Glomerular endothelial cell (primary cell): ENCODE results near the gene TIFAB. TPM values are rescaled to one million over a fixed set of nuclear protein-coding genes. Genes with fewer than 3 reads are reported as not detected.

Source experiments
- DNase-seq: peaks from one replicate; pipeline ENCODE4 v3.0.0-alpha.2; 2011; ENCODE audit warnings: low read depth, low spot score; ENCODE audit errors: extremely low read depth
- total RNA-seq: library from RNA; depleted of rRNA; stranded (reverse); fragments of >200 nt; gene quantifications from 2 replicates; pipeline ENCODE4 v1.2.3, GENCODE V29; 2015

The TIFAB gene
- total RNA-seq, 1 donor from 2014 or later, result not detected

GRCh38 chr5:135444360-135444759, 7.8 kb downstream of the TIFAB start:
- DNase-seq, result no peak

DNA sequence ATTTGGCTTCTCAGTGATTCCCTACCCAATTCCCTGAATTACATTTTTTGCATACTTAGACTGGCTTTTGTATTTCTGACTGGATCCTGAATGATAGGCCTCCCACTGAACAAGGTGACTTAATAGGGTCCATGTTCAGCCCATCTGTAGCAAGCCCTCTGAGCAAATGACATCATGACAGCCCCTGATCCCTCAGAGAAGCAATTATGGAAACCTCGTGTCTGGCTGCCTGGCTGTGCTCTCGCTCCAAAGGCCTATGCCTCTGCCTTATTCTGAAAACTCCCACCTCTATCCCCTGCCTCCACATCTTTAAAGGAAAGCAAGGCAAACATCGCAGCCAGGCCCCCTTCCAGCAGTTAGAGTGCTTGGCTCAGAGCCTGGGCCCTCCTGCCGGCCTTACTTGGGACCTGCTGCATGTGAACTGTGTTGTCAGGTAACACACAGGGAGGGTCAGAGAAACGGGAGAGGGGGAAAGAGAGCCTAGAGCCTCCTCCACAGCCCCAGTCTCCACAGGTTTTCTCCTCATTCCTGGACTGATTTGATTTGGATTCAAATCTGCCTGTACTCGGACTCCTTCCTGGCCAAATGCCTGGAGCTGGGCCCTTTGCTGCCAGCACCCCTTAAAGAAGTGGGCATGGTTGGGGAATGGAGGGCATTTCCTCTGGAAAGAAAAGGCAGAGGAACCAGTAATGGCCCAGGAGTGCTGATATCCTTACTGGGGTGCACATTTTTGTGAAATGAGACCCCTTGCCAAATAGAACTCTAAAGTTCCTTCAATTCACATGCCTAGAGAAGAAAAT, 8.8 kb downstream of the TIFAB start:
- no peak for DNase-seq

DNA sequence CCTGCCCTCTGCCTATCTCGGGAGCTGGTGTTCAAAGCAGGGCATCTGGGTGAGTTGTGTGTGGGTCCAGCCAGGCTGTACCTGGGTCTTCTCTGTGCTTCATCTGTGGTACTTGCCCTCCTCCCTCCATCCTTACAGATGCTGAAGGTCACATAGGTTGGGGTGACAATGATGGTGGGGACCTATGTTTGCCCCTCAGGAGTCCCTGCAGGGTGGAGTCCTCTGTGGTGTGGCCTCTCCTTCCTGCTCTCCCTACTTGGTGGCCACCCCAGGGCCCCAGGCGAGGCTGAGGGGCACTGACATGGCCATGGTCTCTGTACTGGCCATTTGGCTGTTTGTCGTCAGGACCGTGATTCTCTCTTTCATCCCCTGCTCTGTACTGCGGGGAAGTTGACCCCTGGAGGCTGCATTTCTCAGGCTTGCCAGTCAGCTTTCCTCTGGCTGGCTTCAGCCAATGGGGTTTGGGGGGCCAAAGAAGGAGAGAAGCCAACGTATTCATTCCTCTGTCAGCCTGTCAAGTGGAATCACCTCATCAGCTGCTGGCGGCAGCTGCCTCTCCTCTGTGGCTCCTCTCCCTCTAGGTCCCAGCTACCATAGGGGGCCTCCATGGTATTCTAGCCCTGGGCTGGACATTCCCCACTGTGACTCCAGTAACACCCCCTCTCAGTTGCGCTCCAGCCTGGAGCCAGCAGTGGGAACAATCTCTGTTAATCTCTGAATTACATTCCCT, 9.6 kb downstream of the TIFAB start:
- no peak for DNase-seq

DNA sequence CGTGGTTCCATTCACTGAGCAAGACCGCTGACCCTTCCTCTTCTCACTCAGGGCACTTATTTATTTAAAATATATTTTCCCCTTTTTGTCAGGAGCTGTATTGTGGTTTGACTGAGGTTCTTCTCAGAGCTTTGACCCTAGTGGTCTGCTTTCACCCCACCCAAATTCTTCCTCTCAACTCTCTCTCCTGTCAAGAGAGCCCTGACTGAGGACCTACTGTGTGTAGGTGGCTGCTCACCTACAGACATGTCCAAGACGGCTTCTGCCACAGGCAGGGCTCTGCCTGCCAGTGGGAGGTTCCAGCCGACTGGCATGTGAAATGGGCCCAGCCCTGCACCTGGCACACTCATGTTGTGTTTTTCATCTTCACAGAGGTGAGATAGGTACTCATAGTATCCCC, 10.2 kb downstream of the TIFAB start:
- no peak for DNase-seq

GRCh38 chr5:135441350-135441831, 10.8 kb downstream of the TIFAB start:
- no peak for DNase-seq

DNA sequence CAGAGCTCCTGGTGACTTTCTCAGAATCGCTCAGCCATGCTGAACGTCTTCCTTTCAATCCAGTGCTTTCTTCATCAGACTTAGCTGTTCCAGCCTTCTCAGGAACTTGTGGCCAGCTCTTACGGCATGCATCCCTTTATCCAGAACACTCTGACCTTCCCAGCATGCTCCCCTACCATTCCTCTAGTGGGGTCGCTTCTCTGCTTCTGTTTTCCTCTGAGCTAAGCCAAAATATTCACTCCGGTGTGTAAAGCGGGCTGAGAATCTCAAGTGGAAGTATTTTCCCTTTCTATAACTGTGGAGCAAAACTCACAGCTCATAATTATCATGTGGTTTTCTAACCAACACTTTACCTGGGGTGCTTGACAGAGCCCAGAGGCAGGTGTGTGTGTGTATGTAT, 11.2 kb downstream of the TIFAB start:
- no peak for DNase-seq

- no peak for DNase-seq
Measured at GRCh38 chr5:135439231-135440205, 12.6 kb downstream of the TIFAB start.

- DNase-seq, result no peak
Measured at GRCh38 chr5:135438636-135439221, 13.4 kb downstream of the TIFAB start.

- no peak for DNase-seq
Measured at GRCh38 chr5:135437796-135438560, 14.2 kb downstream of the TIFAB start.

- DNase-seq, result no peak
Measured at GRCh38 chr5:135437422-135437795, 14.7 kb downstream of the TIFAB start.

- no peak for DNase-seq
Measured at GRCh38 chr5:135436951-135437418, 15.2 kb downstream of the TIFAB start.

GRCh38 chr5:135435467-135436330, 16.5 kb downstream of the TIFAB start:
- no peak for DNase-seq

- DNase-seq, result no peak
Measured at GRCh38 chr5:135434591-135435466, 17.3 kb downstream of the TIFAB start.

DNA sequence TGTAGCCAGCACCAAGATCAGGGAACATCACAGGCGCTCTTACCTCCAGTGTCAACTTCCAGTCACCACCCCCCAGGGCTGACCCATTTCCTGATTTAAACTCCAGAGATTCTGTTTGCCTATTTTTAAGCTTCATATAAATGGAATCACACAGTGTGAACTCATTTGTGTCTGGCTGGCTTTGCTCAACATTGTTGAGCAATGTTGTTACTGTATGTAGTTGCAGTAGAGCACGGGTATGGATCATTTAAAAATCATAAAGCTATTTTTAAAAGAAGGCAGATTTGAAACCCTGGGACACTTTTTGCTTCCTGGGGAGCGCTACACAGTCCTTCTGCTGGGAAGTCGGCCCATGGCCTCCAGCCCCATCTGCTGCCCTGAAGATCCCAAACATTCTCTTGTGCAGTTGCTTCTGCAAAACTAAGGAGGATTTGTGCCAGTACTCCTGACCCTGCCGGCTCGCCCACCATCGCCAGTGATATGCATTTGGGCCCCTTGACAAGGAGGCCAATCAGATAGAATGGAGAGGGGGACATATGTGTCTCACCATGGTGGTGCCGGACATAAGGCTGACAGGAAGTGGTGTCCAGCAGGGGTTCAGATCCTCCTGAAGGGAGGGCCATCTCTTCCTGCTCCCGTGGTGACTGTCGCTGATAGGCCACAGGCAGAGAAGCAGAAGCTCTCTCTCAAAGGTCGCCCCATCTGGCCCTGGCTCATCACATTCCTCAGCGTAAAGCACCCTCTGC, 18.3 kb downstream of the TIFAB start:
- no peak for DNase-seq

- DNase-seq, result no peak
Measured at GRCh38 chr5:135432113-135432512, 20.0 kb downstream of the TIFAB start.

DNA sequence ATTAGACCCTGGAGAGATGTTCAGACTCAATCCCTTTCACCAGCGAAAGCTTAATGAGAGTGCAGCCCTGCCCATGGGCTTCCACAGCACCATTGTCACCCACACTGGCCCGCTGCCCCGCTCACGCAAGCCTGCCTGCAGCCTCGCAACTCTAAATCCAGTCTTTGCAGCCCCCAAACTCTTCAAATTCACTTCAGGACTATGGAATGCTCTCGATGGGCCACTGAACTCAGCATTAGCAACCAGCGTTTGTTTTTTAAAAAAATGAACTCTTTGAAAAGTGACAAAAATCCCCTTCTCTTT, 22.1 kb downstream of the TIFAB start:
- DNase-seq, result no peak
